DND-41 (cell line): ENCODE measurements around the gene MYADML2.

Source experiments
- ATAC-seq: fragments of 200-7000 bp; cut with Tn5 transposase; 3 replicates; pipeline ENCODE4 v1.9.1; 2021; ENCODE audit warnings: low read depth; ENCODE audit not compliant: insufficient read depth
- DNase-seq: peaks from one replicate; pipeline ENCODE4 v3.0.0-alpha.2; 2020
- H2AFZ ChIP-seq: 2 replicates; pipeline ENCODE4 v1.6.0; 2012; ENCODE audit warnings: low read depth, low read length
- H3K27ac ChIP-seq: 2 replicates; pipeline ENCODE4 v1.5.1; 2012; ENCODE audit warnings: low read length, inconsistent platforms
- H3K27me3 ChIP-seq: fragments of 200-600 bp; sonication (generic); 2 replicates; pipeline ENCODE4 v1.6.0; 2012; ENCODE audit warnings: low read length, mild to moderate bottlenecking, inconsistent platforms; ENCODE audit not compliant: insufficient read depth, poor library complexity
- H3K36me3 ChIP-seq: 2 replicates; pipeline ENCODE4 v1.5.1; 2012; ENCODE audit warnings: low read length, inconsistent platforms; ENCODE audit not compliant: insufficient read depth
- H3K4me1 ChIP-seq: 2 replicates; pipeline ENCODE4 v1.5.1; 2012; ENCODE audit warnings: mild to moderate bottlenecking, low read length; ENCODE audit not compliant: insufficient read depth
- H3K4me2 ChIP-seq: 2 replicates; pipeline ENCODE4 v1.6.0; 2012; ENCODE audit warnings: mild to moderate bottlenecking, moderate library complexity, low read length, inconsistent platforms; ENCODE audit not compliant: insufficient read depth
- H3K4me3 ChIP-seq, 2 experiments: fragments of 200-600 bp in 1 of 2; shearing (Covaris generic) in 1 of 2; 2 replicates each; pipeline ENCODE4 v1.5.1; 2012 to 2016; ENCODE audit warnings: inconsistent platforms in 2 of 2, low read length in 2 of 2, mild to moderate bottlenecking in 2 of 2, low read depth in 1 of 2, moderate library complexity in 1 of 2
- H3K79me2 ChIP-seq: 2 replicates; pipeline ENCODE4 v1.6.0; 2012; ENCODE audit warnings: low read length, inconsistent platforms; ENCODE audit not compliant: insufficient read depth
- H3K9ac ChIP-seq: 2 replicates; pipeline ENCODE4 v1.6.0; 2012; ENCODE audit warnings: low read depth, mild to moderate bottlenecking, inconsistent platforms, low read length, moderate library complexity
- H3K9me3 ChIP-seq: 2 replicates; pipeline ENCODE4 v1.5.1; 2012; ENCODE audit warnings: low read length, moderate library complexity, mild to moderate bottlenecking, inconsistent platforms; ENCODE audit not compliant: insufficient read depth, severe bottlenecking
- H4K20me1 ChIP-seq: 2 replicates; pipeline ENCODE4 v1.6.0; 2012; ENCODE audit warnings: low read length; ENCODE audit not compliant: insufficient read depth
- EZH2 ChIP-seq: IDR thresholded peaks from 3 replicates; pipeline ENCODE4 v1.6.1; 2012; ENCODE audit warnings: borderline replicate concordance, low read depth, mild to moderate bottlenecking, moderate library complexity, low read length, inconsistent platforms; ENCODE audit not compliant: severe bottlenecking
- TF ChIP-seq, protein P1 (sequence below): IDR thresholded peaks from 2 replicates; pipeline ENCODE4 v1.5.1; 2012; ENCODE audit warnings: borderline replicate concordance, low read length, moderate library complexity, mild to moderate bottlenecking; ENCODE audit not compliant: poor library complexity, severe bottlenecking; ENCODE audit errors: extremely low read depth

Gene MYADML2

DNA sequence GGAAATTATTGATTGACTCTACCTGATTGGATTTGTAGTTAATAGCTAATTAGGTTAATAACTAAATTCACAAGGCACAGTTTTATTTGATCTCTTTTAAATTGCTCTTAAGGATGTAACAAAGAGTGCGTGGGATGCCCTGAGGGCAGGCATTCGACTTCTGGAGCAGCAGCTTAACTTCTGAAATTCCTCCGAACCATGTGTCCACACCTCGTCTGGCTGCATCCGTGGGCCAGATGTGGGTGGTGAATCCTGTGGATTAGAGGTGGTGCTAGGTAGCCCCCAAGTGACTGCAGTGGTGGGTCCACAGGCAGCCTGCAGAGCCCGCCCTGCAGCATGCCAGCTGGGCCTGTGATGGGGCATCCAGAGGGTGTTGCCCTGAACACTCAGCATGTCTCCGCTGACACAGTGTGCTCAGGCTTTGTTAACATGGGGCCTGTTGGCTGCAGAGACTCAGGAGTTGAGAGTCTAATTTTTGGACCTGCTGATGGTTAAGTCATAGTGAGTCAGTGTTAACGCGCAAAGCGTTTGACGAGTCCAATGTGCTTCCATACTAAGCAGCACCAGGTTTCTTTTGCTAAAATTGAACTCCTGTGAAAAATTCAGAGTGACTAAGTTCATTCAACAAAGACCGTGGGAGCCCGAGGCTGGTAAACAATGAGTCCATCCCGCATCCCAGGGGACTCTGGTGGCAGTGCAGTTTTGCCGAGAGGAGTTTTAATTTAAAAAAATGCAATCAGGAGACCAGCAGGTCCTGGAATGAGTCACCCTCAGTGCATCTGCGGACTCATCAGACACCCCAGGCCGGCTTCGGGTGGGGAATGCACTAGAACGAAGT lies 48.8 kb downstream of the MYADML2 start:
- H3K4me3 ChIP-seq = no peak overlapping the region
- no peak overlapping the region for H2AFZ ChIP-seq
- H4K20me1 ChIP-seq = peaks cover 8% of the 10 kb centered on the region; the same call in 1 of the 2 replicates
- no peak overlapping the region for H3K27ac ChIP-seq
- H3K9ac ChIP-seq = no peak overlapping the region
- H3K36me3 ChIP-seq = peaks cover 72% of the 10 kb centered on the region
- peaks cover 38% of the 10 kb centered on the region for H3K79me2 ChIP-seq
- ATAC-seq = no peak
- H3K9me3 ChIP-seq = no peaks in the 10 kb centered on the region
- H3K27me3 ChIP-seq = no peaks in the 10 kb centered on the region
- TF ChIP-seq EZH2 = no peak
- TF ChIP-seq, protein P1, sequence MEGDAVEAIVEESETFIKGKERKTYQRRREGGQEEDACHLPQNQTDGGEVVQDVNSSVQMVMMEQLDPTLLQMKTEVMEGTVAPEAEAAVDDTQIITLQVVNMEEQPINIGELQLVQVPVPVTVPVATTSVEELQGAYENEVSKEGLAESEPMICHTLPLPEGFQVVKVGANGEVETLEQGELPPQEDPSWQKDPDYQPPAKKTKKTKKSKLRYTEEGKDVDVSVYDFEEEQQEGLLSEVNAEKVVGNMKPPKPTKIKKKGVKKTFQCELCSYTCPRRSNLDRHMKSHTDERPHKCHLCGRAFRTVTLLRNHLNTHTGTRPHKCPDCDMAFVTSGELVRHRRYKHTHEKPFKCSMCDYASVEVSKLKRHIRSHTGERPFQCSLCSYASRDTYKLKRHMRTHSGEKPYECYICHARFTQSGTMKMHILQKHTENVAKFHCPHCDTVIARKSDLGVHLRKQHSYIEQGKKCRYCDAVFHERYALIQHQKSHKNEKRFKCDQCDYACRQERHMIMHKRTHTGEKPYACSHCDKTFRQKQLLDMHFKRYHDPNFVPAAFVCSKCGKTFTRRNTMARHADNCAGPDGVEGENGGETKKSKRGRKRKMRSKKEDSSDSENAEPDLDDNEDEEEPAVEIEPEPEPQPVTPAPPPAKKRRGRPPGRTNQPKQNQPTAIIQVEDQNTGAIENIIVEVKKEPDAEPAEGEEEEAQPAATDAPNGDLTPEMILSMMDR = no peak
- no peak overlapping the region for H3K4me2 ChIP-seq
- no peak for DNase-seq
- peaks cover 12% of the 10 kb centered on the region; the same call in 1 of the 2 replicates for H3K4me1 ChIP-seq

DNA sequence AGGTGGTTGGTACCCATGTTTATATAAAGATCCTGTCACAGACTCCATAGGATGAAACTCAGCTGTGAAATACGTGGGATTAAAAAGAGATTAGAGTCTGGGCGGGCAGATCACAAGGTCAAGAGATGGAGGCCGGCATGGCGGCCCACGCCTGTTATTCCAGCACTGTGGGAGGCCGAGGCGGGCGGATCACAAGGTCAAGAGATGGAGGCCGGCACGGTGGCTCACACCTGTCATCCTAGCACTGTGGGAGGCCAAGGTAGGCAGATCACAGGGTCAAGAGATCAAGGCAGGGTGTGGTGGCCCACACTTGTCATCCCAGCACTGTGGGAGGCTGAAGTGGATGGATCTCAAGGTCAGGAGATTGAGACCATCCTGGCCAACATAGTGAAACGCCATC lies 51.6 kb downstream of the MYADML2 start:
- no peak for DNase-seq
- Histone ChIP-seq H3K4me2 (no peak overlapping the region), H3K9me3 (no peaks in the 10 kb centered on the region), H4K20me1 (peaks cover 13% of the 10 kb centered on the region), H3K4me3 (no peak overlapping the region), H3K27me3 (no peaks in the 10 kb centered on the region), H3K27ac (no peak overlapping the region), H3K79me2 (peaks cover 62% of the 10 kb centered on the region), H3K9ac (no peak overlapping the region; the same call in 1 of the 2 replicates), H2AFZ (no peak overlapping the region), H3K36me3 (peaks cover 67% of the 10 kb centered on the region), H3K4me1 (peaks cover 23% of the 10 kb centered on the region)
- TF ChIP-seq EZH2 = no peak
- TF ChIP-seq, protein P1 = no peak
- ATAC-seq = no peak

DNA sequence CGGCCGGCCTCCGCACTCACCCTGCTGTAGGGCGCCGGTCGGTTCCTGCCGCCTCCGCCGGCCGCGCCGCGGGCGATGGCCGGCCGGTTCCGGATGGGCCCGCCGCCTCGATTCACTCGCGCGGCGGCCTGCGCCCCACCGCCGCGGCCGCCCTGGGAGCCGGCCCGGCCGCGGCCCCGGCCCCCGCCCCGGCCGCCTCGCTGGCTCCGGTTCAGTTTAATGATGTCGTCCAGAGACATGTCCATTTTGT lies 55.8 kb downstream of the MYADML2 start:
- H3K9ac ChIP-seq = peak overlapping the region; percentile 97

More for the DNA sequence above, 55.8 kb downstream of the MYADML2 start:
- H3K36me3 ChIP-seq = peaks cover 71% of the 10 kb centered on the region
- no peaks in the 10 kb centered on the region for H3K9me3 ChIP-seq
- peaks cover 45% of the 10 kb centered on the region for H4K20me1 ChIP-seq
- H3K27me3 ChIP-seq = no peaks in the 10 kb centered on the region
- peak overlapping the region; percentile 93 for H3K27ac ChIP-seq
- H3K4me1 ChIP-seq = peaks cover 54% of the 10 kb centered on the region
- H3K4me2 ChIP-seq = no peak overlapping the region
- TF ChIP-seq, protein P1 = no peak
- no peak for TF ChIP-seq EZH2
- peak overlapping the region; percentile 86 to 100; a peak in 3 of 4 replicates for H3K4me3 ChIP-seq
- no peak overlapping the region for H2AFZ ChIP-seq
- no peak for DNase-seq
- no peak for ATAC-seq
- peaks cover 88% of the 10 kb centered on the region for H3K79me2 ChIP-seq
